HG03439 (cell line): Measurements from ENCODE around the gene DOLK.

Source experiments
- ATAC-seq: cut with Tn5 transposase; IDR thresholded peaks from one replicate; pipeline ENCODE4 v1.9.1; 2021; ENCODE audit warnings: mild to moderate bottlenecking, moderate library complexity; ENCODE audit not compliant: unreplicated experiment

Gene DOLK

DNA sequence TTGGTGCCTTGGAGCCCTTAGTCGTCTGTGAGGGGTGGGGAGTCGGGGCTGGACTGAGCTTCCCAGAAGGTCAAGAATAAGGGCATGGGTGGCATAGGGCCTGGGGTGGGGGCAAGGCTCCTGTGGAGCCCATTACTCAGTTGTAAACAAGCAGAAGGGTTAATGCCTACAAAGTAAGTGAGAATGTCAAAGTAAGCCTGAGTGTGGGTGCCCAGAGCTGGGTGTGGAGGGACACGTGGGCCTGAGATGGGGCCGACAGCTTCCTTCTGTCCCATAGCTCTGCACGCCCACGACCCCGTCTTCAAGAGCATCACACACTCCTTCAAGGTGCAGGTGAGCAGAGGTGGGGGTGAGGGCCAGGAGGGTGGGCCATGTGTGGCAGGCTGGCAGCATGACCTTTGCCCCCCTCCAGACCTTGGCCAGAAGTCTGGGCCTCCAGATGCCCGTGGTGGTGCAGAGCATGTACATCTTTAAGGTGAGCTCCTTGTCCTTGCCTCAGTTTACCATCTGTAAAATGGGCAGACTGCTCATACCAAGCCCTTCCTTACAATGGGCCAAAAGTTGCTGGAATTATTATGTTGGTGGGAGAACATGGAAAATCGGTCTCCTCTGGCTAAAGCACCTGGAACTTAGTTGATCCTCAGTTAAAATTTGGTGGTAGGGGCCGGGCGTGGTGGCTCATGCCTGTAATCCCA is 11.1 kb downstream of the DOLK start:
- no peak for ATAC-seq

- ATAC-seq, result no peak
These were observed 13.7 kb downstream of the DOLK start for GRCh38 chr9:128933731-128934130.

- ATAC-seq, result no peak
These were observed 17.8 kb downstream of the DOLK start for GRCh38 chr9:128929560-128929959.

GRCh38 chr9:128928624-128929023 is 18.8 kb downstream of the DOLK start:
- no peak for ATAC-seq

DNA sequence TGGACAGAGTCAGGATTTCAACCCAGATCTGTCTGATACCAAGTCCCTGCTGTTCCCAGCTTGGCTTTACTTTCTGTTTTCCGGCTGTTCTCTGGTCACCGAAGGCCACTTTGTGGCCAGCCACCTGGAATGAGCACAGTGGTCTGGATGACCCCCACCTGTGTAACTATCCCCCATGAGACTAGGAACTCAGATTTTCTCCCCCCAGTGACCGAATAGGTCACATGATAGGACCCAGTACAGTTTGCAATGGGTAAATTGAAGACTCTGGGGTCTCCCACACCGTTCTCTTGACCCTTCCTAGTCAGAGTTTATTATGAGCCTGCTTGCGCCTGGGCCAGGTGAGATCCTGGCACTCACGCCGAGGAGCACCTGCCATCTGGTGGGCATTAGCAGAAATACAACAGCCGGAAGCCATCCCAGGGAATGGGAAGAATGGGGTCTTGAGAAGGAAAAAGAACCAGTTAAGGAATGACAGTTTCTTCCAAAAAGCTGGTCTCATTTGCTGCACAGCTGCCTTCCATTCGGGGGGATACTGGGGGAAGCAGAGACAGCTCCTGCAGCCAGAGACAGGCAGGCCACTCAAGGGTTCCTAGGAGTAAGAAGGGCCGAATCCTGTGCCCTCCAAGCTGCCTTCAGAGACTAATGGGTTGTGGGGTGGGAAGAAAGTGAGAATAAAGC is 19.5 kb downstream of the DOLK start:
- ATAC-seq, result no peak

DNA sequence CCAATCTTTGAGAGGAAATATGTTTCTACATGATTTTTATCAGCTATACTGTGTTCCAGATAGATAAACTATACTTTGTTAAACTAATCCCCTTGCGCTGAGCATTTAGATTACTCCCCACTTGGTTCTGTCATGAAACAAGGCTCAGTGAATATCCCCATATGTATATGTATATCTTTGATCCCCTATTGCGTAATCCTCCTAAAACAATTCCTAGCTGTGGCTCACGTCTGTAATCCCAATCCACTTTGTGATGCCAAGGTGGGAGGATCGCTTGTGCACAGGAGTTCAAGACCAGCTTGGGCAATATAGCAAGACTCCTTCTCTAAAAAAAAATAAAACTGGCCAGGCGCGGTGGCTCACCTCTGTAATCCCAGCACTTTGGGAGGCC is 23.9 kb downstream of the DOLK start:
- ATAC-seq, result no peak

DNA sequence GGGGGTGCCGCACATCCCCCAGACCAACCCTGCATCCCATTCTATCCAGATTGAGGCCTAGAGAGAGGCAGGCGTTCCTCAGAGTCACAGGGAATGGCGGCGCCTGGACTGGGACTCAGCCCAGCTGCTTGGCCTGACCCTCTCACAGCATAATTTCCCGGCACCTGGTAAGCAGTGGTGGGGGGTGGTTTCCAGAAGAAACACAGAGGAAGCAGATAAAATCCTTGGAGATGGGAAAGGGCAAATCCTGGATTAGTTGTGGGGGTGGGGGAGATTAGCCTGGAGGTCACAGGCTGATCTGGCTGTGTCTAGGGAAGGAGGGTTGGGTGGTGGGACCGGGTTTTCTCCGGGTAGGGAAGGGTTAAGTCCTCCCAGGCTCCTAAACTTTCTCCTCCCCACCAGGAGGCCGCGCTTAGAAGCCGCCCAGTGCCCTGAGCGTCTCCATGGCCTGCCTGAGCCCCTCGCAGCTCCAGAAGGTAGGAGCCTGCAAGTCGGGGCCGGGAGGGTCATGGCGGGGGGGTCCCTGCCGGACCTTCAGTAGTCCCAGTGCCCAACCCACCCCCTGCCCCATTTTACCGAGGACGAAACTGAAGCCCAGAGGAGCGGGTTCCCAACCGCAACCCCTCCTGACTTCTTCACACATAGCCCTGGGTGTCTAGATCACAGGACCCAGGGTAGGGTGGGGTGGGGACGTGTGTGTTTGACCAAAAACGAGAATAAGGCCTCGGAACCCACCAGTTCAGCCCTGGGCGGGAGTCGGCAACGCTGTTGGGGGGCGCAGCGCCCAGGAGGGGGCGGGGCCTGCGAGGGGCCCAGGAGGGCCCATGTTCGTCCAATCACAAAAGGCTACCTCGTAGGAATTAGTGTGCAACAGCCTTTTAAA is 25.3 kb downstream of the DOLK start:
- ATAC-seq, result no peak

DNA sequence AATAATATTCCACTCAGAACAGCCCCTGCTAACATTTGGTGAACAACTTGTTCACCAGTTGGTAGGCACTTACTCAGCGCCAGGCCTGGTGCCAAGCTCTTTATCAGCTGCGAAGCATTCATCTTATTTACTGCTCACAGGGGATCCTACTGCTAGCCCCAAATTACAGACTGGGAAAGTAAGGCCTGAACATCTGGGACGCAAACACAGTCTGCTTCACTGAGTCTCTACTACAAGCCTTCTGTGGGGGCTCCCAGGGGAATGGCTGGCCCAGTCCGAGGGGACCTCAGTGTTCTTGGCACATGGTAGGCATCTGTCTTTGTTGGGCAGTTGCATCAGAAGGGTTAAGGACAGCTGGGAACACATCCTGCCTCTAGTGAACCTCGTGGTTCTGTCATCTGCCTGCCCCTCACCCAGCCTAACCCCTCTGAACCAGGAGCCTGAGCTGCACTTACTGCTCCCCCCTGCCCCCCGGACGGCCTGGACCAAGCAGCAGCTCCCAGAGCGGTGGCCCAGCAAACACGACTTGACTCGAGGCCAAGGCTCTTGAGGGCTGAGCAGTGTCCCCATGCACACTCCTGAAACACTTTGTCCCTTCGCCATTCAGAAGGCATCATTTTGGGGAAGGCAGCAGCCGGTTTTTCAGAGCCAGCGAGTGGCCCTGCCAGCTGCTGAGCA is 26.9 kb downstream of the DOLK start, which contains the start of gene PHYHD1:
TSS of gene PHYHD1 (plus strand) at position 602 of the 678 bp plus-strand sequence. CDS start 1,342 bp downstream, outside the sequence.
- ATAC-seq, result no peak

DNA sequence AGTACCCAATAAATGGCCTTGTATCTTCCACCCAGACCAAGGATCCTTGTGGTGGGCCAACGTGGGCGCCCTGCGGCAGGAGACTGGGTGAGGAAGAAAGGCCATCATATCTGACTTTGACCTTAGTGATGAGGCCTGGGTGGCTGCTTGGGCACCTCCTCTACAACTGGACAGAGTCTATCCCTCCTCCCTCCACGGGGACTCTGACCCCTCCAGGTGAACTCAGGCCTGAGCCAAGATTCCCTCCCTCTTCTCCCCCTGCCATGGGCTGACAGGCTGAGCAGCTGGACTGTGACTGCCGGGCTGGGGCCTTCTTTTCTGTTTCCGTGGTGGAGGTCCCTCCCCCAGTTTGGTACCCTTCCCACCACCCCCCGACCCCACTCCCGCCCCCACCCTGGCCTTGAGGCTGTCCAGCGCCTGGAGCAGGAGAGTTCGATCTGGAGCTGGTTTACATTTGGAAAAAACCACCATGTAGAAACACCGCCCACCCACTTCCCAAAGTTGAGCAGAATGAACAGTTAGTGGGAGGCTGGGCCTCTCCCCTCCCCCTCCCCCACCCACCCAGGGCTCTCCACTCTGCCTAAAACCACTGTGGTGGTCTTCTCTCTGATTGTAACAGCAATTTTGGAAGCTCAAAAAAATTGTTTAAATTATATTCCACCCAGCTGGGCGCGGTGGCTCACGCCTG is 27.9 kb downstream of the DOLK start:
- no peak for ATAC-seq

- ATAC-seq, result no peak
These were observed 28.5 kb downstream of the DOLK start for GRCh38 chr9:128918921-128919320.

DNA sequence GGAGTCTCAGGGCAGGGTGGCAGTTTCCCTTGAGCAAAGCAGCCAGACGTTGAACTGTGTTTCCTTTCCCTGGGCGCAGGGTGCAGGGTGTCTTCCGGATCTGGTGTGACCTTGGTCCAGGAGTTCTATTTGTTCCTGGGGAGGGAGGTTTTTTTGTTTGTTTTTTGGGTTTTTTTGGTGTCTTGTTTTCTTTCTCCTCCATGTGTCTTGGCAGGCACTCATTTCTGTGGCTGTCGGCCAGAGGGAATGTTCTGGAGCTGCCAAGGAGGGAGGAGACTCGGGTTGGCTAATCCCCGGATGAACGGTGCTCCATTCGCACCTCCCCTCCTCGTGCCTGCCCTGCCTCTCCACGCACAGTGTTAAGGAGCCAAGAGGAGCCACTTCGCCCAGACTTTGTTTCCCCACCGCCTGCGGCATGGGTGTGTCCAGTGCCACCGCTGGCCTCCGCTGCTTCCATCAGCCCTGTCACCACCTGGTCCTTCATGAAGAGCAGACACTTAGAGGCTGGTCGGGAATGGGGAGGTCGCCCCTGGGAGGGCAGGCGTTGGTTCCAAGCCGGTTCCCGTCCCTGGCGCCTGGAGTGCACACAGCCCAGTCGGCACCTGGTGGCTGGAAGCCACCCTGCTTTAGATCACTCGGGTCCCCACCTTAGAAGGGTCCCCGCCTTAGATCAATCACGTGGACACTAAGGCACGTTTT is 30.1 kb downstream of the DOLK start:
- no peak for ATAC-seq

GRCh38 chr9:128916745-128917144 is 30.7 kb downstream of the DOLK start:
- no peak for ATAC-seq

DNA sequence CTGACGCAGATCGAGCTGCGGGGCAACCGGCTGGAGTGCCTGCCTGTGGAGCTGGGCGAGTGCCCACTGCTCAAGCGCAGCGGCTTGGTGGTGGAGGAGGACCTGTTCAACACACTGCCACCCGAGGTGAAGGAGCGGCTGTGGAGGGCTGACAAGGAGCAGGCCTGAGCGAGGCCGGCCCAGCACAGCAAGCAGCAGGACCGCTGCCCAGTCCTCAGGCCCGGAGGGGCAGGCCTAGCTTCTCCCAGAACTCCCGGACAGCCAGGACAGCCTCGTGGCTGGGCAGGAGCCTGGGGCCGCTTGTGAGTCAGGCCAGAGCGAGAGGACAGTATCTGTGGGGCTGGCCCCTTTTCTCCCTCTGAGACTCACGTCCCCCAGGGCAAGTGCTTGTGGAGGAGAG is 31.2 kb downstream of the DOLK start:
- no peak for ATAC-seq

DNA sequence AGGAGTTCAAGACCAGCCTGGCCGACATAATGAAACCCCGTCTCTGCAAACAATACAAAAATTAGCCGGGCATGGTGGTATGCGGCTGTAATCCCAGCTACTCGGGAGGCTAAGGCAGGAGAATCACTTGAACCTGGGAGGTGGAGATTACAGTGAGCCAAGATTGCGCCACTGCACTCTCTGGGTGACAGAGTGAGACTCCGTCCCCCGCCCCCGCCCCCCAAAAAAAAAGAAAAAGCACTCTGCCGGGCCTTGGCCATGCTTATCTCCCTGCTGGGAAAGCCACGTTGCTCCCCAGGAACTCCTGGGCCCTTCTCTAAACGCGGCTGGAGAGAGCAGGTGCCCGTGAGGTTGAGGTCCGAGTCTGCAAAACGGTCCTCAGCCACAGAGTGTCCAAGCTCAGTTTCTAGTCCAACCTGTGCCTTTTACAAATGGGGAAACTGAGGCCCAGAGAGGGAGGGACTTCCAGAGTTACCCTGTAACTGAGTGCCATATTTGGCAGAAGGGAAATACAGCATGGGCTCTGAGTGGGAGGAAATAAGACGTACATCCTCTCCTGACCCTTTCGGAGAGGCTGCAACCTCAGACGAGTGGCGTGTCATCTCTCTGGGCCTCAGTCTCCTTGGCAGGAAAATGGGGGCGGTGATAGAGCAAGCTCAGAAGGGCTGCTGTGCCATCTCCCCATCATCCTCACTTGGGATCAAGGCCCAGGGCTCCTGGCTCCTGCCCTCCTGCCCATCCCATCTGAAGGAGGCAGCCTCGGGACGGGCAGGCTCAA is 33.2 kb downstream of the DOLK start:
- no peak for ATAC-seq

DNA sequence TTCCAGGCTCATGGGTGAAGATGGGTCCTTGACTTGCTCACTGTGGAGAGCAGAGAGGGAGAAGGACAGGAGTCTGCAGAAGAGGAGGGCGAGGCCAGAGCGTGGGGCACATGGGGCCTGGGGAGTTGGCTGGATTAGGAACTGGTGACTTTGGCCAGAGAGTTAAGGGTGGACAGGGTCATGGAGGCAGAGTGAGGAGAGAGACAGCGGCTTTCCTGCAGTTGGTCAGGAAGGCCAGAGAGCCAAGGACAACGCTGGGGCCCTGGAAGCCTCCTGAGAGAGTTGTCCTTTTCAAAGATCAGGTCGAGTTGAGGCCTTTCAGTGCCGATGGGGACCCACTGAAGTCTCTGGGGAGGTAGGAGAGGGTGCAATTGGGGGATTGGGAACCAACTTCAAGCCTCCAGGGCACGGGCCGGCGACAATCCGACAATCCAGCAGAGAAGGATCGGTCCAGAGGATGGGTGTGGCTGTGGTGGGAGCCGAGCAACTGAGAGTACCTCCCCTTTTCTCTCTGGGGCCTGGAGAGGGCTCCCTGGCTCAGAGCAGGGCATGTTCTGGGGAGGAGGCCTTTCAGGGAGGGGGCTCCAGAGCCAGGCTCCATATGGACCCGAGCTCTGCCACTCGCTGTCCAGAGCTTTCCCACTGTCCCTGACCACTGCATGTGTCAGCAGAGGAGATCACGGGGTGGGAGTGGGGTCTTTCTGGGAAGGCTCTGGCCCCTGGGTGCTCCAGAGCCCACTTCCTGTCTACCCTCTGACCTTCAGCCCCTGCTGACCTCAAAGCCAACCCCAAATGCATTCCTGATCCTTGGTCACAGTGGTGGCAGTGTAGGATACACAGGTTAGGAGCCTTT is 34.1 kb downstream of the DOLK start:
- no peak for ATAC-seq

- ATAC-seq, result no peak
These were observed 35.0 kb downstream of the DOLK start for GRCh38 chr9:128912270-128912853.

DNA sequence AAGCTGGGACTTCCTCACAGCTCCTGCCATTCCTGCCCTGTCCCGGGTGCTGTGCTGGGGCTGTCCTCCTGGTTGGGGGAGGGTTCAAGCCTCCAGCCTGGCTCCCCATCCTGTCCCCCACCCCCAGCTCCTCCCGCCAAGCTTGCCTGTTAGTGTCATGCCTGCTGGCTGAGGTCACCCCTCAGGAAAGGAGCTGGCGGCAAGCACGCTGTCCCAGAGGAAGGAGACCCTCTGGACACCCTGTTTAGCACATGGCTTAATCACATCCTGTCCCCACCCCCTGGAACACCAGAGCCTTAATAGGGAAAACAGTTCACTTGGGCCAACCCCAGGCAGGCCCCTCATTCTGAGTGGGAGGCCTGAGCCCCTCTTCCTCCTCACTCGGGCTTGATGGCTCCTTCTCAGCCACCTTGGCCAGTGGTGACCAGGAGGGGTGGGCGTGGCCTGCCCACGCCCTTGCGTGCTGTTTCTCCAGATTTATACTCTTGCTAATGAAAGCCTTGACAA is 35.8 kb downstream of the DOLK start:
- ATAC-seq, result no peak

DNA sequence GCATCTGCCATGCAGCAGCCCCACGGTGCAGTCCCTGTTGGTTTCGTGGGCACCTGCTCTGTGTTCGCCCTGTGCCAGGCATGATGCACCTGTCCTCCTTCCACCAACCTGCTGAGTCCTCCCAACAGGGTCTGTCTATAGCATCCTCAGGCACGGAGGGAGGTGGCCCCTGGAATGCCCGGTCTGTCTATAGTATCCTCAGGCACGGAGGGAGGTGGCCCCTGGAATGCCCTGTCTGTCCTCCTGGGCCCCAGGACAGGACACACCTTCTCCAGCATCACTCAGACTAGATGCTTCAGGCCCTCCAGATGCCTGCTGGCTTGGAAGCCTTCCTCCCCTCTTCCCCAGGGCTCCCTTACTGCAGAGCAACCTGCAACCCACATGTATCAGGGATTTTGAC is 36.5 kb downstream of the DOLK start:
- ATAC-seq, result no peak
